Sigmoid colon (tissue), 4 donors: ENCODE data around the gene ANKRD53.

Experiments
- EP300 ChIP-seq, 4 donors: sonication (generic); formaldehyde crosslinking; IDR thresholded peaks; one replicate each; pipeline ENCODE4 v1.6.1; 2017; ENCODE audit warnings: antibody characterized with exemption in 4 of 4
- POLR2A ChIP-seq, 2 donors: fragments of 450-650 bp; IDR thresholded peaks; one replicate each; pipeline ENCODE4 v1.6.1; 2016; ENCODE audit warnings: antibody characterized with exemption in 2 of 2, mild to moderate bottlenecking in 2 of 2, moderate library complexity in 2 of 2
- TF ChIP-seq, protein P1 (sequence below), 4 experiments: fragments of 450-650 bp in 3 of 4; fragments of 200-600 bp in 1 of 4; IDR thresholded peaks; one replicate each; pipeline ENCODE4 v1.5.1; 2016 to 2019; ENCODE audit warnings: antibody characterized with exemption in 4 of 4, mild to moderate bottlenecking in 3 of 4, moderate library complexity in 2 of 4

DNA sequence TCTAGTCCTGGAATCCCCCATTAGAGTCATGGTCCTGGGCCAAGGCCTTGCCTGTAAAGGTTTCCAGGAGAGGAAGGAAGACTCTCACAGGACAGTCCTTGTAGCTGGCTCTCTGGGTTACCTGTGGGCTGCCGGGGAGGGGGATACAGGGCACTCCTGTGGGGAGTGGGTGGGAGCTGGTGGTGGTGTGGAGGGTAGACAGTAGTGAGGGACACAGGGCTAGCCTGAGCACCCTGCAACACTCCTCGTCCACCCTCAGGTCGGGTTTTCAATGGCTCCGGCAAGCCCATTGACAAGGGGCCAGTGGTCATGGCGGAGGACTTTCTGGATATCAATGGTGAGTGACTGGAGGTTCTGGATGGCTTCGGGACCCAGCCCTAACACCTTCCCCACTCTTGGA, 19.7 kb upstream of the ANKRD53 start:
- TF ChIP-seq, protein P1, sequence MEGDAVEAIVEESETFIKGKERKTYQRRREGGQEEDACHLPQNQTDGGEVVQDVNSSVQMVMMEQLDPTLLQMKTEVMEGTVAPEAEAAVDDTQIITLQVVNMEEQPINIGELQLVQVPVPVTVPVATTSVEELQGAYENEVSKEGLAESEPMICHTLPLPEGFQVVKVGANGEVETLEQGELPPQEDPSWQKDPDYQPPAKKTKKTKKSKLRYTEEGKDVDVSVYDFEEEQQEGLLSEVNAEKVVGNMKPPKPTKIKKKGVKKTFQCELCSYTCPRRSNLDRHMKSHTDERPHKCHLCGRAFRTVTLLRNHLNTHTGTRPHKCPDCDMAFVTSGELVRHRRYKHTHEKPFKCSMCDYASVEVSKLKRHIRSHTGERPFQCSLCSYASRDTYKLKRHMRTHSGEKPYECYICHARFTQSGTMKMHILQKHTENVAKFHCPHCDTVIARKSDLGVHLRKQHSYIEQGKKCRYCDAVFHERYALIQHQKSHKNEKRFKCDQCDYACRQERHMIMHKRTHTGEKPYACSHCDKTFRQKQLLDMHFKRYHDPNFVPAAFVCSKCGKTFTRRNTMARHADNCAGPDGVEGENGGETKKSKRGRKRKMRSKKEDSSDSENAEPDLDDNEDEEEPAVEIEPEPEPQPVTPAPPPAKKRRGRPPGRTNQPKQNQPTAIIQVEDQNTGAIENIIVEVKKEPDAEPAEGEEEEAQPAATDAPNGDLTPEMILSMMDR (IDR thresholded peaks at IDR 0.05), result no peak
- TF ChIP-seq EP300 (IDR thresholded peaks at IDR 0.05), result no peak
- no peak for TF ChIP-seq POLR2A (IDR thresholded peaks at IDR 0.05)
